Left renal pelvis (tissue), 4 donors: ENCODE measurements around the gene VAMP2. TPM values are rescaled to one million over a fixed set of nuclear protein-coding genes. Genes with fewer than 3 reads are reported as not detected.

Source experiments
- DNase-seq, 4 donors: peaks; one replicate each; pipeline ENCODE4 v3.0.0-alpha.2; 2013; ENCODE audit warnings: low read depth in 4 of 4, low spot score in 3 of 4
- polyA plus RNA-seq, 4 donors: library from polyadenylated mRNA; unstranded; fragments of 120-200 nt; gene quantifications; one replicate each; pipeline ENCODE4 v1.2.1, GENCODE V29; 2013; ENCODE audit not compliant: insufficient read length in 4 of 4

The VAMP2 gene
- polyA plus RNA-seq, 4 donors = 108 to 140 (median 118) TPM

GRCh38 chr17:8125154-8125946 lies 37.4 kb downstream of the VAMP2 start:
- peak in 1 of 4 donors; percentile 75 for DNase-seq

- peak in 1 of 4 donors; percentile 4 for DNase-seq
These were observed 38.2 kb downstream of the VAMP2 start for GRCh38 chr17:8124350-8125153.

GRCh38 chr17:8123695-8124349 lies 38.9 kb downstream of the VAMP2 start, which contains the start of gene HES7:
Gene HES7 (minus strand): TSS chr17:8124106. CDS start chr17:8124084, 22 bp downstream.
- peak in 1 of 4 donors; percentile 9 for DNase-seq

GRCh38 chr17:8122924-8123694 lies 39.6 kb downstream of the VAMP2 start:
- DNase-seq = peak in 1 of 4 donors; percentile 6

DNA sequence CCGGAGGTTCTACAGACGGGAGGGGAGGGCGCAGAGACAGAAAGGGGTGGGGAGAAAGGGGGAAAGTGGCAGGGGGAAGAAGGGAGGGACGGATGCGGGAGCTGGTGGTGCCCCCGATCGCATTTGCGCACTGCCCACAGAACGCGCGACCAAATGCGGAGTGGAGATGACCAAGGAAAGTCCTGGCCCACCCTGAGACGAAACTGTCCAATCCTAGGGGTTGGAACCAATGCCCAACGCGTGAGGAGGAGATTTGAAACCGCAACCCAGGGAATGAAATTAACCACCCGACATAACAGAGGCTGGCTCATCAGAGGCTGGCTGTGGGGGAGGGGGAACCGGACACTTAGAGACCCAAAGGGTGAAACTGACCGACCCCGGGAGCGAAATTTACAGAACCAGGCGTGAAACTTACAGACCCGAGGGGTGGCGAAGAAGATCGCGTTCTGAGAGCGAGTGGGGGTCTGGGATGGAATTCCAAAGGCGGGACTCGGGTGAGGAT lies 40.3 kb downstream of the VAMP2 start:
- DNase-seq = peak in 1 of 4 donors; percentile 9

DNA sequence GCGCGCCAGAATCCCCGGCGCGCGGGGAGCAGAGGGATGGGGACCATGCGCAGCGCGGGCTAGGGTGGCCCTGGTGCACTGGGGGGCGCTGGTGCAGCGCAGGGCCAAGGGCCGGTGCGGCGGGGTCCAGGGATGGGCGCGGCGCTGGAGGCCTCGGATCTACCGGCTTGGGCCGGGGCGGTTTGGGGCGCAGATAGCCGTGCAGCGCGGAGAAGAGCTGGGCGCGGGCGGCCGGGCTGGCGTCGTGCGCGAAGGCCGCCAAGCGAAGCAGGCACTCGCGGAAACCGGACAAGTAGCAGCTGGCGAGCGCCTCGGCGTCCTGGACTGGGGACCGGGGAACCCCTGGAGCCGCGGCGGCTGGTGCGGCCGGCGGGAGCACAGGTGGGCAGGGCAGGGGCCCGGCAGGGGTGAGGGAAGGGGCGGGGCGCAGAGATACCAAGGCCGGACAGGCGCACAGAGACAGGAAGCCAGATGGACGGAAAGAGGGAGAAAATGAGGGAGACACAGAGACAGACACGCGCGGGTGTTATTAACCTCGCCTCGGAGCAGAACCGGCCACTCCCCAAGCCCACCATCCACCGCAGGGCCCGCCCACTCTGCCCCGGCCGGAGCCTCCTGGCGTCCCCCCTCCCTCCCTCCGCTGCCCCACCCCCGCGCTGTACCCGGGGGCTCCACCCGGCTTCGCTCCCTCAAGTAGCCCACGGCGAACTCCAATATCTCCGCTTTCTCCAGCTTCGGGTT lies 40.9 kb downstream of the VAMP2 start:
- DNase-seq = peak in 1 of 4 donors; percentile 6

- no peak for DNase-seq
These were observed 41.4 kb downstream of the VAMP2 start for GRCh38 chr17:8121407-8121680.

DNA sequence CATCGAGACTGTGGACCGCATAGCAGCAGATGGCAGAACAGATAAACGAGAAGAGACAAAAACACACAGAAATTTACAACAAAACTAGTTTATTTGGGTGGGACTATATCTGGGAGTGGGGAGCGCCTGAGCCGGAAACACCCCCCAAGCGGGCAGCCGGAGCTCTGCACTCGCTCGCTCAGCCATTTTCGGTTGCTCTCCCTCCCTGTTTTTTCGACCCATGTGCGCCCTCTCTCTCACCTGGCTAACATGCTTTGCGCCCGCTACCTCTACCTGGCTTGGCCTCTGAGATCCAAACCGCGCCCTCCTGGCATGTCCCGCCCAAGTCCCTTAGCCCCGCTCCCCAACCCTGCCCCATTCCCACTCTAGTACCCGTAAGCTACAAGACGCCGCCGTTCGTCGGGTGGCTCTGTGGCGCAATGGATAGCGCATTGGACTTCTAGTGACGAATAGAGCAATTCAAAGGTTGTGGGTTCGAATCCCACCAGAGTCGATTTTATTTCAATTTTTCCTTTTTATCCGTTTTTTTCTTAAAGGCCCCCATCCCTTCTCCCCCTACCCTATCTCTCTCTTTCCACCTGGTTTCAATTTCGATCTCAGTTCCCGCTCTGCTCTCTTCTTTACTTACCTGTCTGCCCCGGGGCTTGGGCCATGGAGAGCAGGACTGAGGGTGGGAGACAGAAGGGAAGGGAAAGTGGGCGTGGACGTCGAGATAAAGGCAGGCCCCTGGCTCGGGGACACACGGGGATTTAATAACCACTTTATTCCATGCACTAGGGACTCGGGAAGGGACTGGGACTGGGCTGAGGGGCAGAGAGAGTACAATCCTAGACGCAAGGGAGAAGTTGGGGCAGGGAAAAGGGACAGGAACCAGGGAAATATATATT lies 42.0 kb downstream of the VAMP2 start:
- DNase-seq = peak in 1 of 4 donors; percentile 11

- peak in 3 of 4 donors; percentile 83 to 91 (median 90) for DNase-seq
These were observed 42.9 kb downstream of the VAMP2 start for GRCh38 chr17:8119581-8120519.

- DNase-seq = peak in 1 of 4 donors; percentile 79
These were observed 43.8 kb downstream of the VAMP2 start for GRCh38 chr17:8118769-8119580.

DNA sequence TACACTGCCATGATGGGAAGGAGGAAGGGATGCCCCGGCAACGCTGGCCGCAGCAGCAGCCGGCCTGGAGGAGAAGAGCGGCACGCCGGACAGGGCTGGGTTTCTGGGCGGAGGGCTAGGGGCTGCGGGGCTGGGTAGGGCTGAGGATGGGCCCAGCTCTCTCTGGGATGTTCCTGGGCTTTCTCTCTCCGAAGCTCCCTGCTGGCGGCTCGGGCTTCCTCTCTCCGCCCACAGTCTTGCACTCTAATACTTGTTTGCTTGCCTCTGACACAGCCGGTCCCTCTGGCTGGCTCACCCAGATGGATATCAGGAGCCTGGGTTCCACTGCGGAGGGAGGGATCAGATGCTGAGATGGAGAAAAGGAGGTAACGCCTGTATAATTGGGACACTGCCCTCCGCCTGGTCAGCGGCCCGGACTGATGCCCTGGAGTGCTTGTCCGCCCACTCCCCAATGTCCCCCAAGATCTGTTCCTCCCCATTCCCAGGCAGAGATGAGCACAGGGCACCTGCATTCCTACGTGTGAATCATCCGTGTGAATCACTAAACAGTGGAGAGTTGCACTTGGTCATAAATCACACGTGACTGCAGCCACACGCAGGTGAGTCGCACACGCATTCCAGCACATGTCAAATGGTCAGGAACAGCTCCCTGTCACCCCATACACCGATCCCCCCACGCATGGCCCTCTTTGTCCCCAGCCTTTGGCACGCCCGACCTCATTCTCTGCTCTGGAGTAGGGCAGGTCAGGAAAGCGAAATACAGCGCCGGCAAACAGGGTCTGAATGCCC lies 44.6 kb downstream of the VAMP2 start, which contains the start of gene ALOXE3:
Gene ALOXE3, minus strand, starts transcription at position 535 of the 789 bp plus-strand sequence. Its CDS starts 524 bp downstream, at position 11.
- no peak for DNase-seq

GRCh38 chr17:8117367-8117979 lies 45.3 kb downstream of the VAMP2 start:
- no peak for DNase-seq

- no peak for DNase-seq
These were observed 46.0 kb downstream of the VAMP2 start for GRCh38 chr17:8116776-8117175.

GRCh38 chr17:8110907-8111306 lies 51.8 kb downstream of the VAMP2 start:
- DNase-seq = no peak

GRCh38 chr17:8110456-8110804 lies 52.3 kb downstream of the VAMP2 start:
- no peak for DNase-seq
